Stimulated activated CD8-positive, alpha-beta memory T cell treated with anti-CD3 and anti-CD28 coated beads, Interleukin-12 subunit alpha, Interleukin-12 subunit beta, amount 100 ng/mL, for 4 hours (primary cell): Measurements from ENCODE around the gene DLX1.
"Not testable (repeated sequence)": the region's sequence is repeated elsewhere in the genome, so short reads cannot be mapped to it uniquely, and the experiment has no call there.

ENCODE experiments used
- DNase-seq: peaks from one replicate; pipeline ENCODE4 v3.0.0-alpha.2; 2020; ENCODE audit warnings: low read depth

Gene DLX1

DNA sequence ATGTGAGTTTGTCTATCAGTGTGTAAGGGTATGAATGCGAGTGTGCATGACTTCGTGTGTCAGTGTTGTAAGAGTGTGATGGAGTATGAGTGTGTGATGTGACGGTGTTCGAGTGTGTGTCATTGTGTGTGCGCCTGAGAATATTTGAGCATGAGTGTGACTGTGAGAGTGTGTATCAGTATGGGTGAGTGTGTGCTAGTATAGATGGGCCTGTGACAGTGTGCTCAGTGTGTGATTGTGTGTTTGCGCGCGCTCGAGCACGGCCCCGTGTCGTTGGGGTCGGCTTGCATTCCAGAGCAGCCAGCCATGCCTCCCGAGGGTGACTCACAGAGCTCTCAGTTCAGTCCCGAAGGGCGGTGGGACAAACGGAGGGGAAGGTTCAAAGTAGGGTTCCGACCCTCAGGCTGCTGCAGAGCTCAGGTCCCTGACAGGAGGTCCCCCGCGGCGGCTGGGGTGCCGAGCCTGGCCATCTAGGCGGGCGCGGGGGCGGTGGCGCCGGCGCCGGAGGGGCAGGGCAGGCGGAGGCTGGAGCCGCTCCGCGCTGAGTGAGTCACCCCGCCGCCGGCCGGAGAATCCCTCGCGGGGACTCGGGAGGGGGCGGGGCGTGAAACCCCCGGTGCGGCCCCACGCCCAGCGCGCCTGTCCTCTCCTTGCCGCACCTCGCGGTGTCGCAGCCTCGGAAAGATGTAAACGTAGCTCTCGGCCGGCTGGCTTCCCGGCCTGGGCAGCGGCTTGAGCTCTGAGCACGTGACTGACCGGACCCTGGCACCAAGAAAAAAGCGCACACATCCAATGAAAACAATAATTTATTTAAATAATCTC lies 13.6 kb downstream of the DLX1 start:
- DNase-seq = no peak

DNA sequence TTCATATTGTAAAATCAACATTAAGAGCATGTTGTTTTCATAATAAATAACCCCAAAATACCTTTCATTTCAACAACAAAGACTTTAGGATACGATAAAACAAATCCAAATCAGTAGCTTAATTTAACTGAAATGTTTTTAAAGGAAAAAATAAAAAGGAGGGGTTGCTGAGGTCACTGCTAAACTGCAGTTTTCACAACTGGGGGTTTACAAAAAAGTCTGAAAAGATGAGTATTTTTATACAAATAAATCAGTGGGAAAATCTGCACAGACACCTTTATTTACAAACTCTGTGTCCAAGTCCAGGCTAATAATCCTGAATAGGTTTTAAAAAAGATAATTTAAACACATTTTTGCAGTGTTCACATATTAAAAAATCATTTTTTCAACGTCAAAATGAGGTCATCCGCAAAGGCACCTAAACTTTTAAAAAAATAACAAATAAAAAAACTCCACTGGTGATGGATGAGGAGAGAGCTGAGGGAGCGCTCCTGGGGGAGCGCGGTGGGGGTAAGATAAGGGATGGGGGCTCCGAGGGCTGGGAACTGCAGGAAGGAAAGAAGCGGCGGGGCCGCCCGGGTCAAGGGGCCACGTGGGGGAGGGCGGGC lies 14.3 kb downstream of the DLX1 start:
- no peak for DNase-seq

DNA sequence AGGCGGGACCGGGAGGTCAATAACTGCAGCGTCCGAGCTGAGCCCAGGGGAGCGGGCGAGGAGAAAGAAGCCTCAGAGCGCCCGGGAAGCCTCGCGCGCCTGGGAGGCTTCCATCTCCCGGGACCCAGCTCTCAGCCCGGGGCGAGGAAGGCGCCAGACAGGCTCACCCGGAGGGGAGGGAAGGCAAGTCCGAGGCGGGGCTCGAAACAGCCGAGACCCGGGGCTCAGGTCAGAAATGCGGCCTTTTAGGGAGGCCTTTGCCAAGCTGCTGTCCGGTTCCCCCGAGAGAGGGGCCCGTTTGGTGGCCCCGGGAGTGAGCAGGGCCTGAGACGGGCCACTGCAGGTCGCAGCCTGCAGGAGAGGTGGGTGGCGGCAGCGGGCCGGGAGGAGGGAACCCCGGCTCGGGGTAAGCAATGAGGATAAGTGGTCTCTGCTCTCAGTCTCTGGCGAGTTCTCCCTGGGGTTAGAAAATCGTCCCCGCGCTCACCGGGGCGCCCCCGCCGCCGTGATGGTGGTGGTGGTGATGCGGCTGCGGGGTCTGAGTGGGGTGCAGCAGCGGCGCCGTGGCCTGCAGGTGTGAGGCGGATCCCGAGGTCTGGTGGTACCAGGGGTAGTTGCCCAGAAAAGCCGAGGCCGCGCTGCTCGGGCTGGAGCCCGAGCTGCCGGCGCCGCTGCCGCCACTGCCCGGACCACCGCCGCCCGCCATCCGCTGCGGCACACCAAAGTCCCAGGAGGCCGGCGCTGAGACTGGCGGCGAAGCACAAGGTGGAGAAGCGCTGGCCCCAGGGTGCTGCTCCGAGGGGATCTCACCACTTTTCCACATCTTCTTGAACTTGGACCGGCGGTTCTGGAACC lies 15.0 kb downstream of the DLX1 start:
- DNase-seq = no peak

DNA sequence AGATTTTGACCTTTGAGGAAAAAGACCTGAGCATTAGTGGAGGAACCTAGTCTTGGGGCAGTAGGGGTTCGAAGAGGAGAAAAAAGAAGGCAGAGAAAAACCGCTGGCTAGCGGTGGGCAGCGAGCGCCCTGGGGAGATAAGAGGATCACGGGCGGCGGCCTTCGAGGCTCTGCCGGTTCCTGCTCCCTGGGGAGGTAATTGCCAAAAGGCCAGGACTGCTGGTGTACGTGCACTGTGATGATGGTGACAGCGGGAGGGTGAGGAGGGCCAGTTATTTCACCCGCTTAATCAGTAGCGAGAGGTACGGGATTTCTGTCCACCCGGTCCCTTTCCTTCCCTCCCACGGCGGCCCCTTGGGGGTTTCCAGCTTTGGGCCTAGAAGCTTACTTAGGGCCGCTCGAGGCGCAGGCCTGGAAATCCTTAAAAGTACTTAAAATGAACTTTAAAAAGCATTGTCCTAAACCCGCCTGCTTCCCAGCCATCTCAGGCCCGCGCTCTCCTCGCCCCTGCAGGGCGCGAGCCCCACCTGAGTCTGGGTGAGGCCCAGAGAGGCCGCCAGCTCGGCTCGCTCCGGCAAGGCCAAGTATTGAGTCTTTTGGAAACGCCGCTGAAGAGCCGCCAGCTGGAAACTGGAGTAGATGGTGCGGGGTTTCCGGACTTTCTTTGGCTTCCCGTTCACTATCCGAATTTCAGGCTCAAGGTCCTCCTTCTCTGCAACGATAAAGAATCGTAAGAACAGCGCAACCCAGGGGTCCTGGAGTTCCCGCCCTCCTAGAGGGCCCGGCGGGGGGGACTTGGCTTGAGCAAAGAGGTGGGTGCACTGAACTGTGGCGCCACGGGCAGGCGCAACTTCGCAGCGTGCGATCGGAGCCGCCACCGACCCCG lies 15.9 kb downstream of the DLX1 start:
- no peak for DNase-seq

DNA sequence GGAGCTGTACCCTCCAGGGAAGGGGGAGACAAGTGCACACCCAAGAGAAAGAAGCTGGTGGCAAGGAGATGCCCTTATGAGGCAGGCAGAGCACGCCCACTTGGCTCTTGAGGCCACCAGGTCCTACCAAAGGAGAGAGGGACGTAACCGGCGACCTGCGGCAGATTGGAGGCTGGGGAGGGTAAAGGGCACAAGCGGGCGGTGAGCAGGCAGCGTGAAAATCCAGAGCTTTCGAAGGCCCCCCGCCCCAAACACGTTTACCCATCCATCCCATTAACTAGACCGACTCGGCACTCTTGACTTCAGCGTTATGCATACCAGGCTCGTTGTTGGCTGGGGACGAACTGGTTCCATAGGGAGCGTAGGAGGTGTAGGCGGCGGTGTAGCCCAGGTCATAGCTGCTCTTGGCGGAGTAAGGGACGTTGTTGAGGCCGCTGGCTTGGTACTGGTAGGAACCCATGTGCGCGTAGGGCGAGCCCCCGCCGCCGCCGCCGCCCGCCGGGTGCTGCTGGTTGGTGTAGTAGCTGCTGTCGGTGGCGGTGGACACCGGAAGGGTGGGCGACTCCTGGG lies 16.6 kb downstream of the DLX1 start:
- DNase-seq = no peak

DNA sequence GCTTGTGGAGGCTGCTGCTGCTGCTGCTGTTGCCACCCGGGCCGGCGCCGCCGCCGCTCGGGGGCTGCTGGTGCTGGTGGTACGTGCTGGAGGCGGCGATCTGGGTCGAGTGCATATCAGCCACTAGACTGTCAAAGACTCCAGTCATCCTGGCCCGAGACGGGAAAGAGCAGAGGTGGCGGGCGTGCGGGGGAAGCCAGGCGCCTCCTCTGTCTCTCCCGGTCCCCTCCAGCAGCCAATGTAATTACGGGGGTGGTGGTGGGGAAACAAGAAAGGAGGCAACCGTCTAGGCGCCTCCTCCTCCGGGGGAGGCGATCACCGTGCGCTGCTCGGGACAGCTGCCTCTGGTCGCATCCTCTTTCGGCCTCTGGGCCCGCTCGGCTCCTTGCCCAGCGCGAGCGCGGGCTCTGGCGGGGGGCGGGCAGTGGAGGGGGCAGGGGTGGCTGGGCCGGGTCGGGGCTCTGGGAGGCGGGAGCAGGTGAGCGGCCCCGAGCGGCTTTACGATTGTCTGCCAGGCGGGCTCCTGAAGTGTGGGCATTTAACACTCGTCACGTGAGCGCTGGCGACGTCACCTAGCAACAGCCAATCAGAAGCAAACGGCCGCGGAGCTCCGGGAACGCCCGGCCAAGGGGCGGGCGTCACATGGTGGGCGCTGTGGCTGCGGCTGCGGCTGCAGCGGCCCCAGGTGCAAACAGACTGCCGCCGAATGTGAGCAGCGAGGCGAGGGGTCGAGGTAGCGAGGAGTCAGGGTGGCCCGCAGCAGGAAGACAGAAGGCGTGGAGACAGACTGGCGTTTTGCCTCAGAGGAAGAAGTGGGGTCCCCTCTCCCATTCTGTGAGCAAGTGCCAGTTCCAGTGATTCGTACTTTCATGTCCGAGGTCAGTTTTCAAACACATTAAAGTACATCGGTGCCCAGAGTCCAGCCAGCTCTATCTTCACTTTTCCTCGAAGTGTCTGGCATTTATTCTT lies 17.4 kb downstream of the DLX1 start, which contains the start of gene DLX2:
TSS of gene DLX2 (minus strand) at position 510 of the 969 bp plus-strand sequence. CDS start at position 148, 362 bp downstream.
- DNase-seq = peak; percentile 47

GRCh38 chr2:172103471-172104272 lies 18.4 kb downstream of the DLX1 start:
- DNase-seq = no peak

DNA sequence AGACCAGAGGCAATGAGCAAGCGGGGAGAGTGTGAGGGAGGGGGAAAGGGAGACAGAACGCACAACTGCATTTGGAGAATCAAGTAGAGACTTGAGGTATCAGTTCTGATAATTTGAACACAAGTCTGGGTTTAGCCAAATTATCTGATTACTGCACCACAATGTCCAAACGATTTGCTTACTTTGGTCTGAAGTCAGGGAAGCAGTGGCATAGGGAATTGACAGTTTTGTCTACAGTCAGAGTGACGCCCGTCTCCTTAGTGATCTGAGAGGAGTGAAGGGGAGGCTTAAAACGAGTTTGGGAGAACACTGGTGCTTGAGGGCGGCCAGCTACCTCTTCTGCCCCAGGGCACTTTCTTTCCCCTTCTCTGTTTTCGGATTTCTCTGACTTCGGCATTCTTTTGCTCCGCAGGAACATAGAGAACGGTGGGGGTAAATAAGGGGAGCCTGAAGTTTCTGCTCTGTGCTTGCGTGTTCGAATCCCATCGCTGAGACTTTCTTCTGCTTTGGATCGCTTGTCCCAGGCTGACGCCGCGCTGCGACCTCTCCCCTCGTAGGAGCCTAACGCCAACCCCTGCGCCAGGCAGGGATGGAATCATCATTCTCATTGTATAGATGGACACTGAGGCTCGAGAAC lies 20.3 kb downstream of the DLX1 start:
- no peak for DNase-seq

DNA sequence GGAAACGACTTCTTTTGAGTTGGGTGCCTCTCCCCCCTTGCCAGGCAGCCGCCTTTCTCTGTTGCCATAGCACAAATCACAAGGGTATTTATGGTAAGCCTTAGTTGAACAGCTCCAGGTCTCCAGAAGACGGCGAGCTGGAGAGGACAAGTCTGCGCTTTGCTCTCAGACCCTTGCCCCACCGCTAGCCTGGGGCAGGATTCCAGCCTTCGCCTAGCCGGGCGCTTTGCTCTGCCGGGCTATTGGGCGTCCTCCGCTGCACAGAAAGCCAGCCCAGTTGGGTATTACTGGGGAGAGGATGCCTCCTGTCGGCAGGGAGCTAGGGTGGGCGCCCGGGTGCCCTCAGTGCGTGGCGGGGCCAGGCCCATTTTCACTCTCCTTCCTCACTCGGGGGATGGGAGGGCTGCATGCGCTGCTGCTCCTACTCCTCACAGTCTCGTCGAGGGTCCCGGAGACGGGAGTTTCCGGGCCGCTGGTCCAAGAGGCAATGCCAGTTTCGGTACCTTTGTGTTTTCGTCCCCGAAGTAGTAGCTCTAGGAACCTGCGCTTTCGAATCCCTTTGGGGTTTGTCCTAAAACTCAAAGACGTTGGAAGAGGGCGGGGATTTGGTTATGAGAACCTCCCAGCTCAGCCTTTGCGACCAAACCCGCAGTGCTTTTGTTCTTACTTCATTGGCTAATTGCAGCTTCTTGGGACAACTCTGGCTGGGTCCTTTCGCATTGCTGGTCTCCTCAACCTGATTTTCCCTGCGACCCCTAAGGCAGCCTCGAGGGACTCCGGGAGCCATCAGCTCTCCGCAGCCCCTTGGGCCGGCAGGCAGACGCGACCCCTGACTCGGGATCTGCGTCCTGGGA lies 21.0 kb downstream of the DLX1 start:
- DNase-seq = no peak

DNA sequence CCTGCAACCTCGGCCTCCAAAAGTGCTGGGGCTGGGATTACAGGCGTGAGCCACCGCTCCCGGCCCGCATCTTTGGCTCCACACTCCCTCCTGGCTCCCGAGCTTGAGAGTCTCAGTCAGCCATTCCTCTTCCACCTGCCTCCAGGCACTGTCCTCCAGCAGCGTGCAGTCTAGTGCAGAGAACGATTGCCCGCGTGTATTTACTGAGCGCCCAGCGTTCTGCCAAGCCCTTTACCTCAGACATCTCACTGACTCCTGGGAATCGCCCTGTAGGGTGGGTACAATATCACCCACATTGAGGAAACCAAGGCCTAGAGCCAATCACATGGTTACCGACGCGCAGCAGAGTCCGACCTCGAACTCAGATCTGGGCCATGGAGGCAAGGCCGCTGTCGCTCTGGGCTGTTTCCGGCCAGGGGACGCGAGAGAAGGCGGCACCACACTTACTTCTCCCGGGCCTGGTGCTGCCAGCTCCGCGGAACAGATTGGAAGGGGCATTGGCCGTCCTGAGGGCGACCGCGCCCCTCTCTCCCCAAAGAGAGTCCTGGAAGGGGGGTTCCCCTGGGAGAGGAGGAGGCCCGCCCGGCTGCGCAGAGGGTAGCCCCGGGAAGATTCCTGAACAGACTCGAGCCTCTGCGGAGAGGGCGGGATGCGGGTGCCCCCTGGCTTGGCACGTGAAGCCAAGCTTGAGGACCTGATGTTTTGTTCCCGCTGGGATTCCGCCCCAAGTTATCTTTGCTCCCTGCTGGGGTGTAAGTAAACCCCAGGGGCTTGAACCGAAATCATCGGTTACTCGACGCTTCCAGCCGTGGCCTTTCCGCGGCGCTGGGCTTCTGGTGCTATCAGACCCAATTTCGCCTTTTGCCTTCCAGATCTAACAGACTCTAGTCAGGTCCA lies 22.6 kb downstream of the DLX1 start:
- DNase-seq = no peak

GRCh38 chr2:172108587-172108930 lies 23.3 kb downstream of the DLX1 start:
- no peak for DNase-seq

GRCh38 chr2:172109256-172109987 lies 24.1 kb downstream of the DLX1 start:
- no peak for DNase-seq

- no peak for DNase-seq
These were observed 24.9 kb downstream of the DLX1 start for GRCh38 chr2:172109988-172110811.

GRCh38 chr2:172113617-172114016 lies 28.3 kb downstream of the DLX1 start:
- DNase-seq = no peak

- DNase-seq = not testable (repeated sequence)
These were observed 28.9 kb downstream of the DLX1 start for GRCh38 chr2:172114176-172114575.
